Esophagus squamous epithelium (tissue), 5 donors: ENCODE data around the gene C1orf210. TPM values are rescaled to one million over a fixed set of nuclear protein-coding genes. Genes with fewer than 3 reads are reported as not detected.

ENCODE experiments used
- DNase-seq: peaks from one replicate; lab custom pipeline; 2025; lab: John Stamatoyannopoulos, UW
- H3K27ac ChIP-seq, 4 donors: fragments of 200-600 bp; sonication (generic); one replicate each; pipeline ENCODE4 v1.5.1; 2016 to 2019; ENCODE audit warnings: mild to moderate bottlenecking in 1 of 4
- H3K27me3 ChIP-seq, 4 donors: fragments of 200-600 bp; sonication (generic); 1 replicate in 3 of 4; 2 replicates in 1 of 4; pipeline versions ENCODE4 v1.5.1 to v1.6.0; 2017 to 2021; ENCODE audit warnings: antibody characterized with exemption in 1 of 4
- H3K36me3 ChIP-seq, 3 donors: fragments of 200-600 bp; sonication (generic); one replicate each; pipeline ENCODE4 v1.5.1; 2016 to 2019
- H3K4me1 ChIP-seq, 3 donors: fragments of 200-600 bp; sonication (generic); one replicate each; pipeline ENCODE4 v1.5.1; 2017 to 2019
- H3K4me3 ChIP-seq, 4 donors: fragments of 200-600 bp; sonication (generic); 1 replicate in 3 of 4; 2 replicates in 1 of 4; pipeline ENCODE4 v1.5.1; 2016 to 2019; ENCODE audit warnings: mild to moderate bottlenecking in 2 of 4, moderate library complexity in 1 of 4
- H3K9me3 ChIP-seq, 3 donors: fragments of 200-600 bp; sonication (generic); one replicate each; pipeline ENCODE4 v1.5.1; 2016 to 2019
- CTCF ChIP-seq, 6 experiments: fragments of 450-650 bp in 4 of 6; fragments of 200-600 bp in 2 of 6; sonication (generic) in 2 of 6; IDR thresholded peaks; one replicate each; pipeline ENCODE4 v1.5.1; 2016 to 2019; ENCODE audit warnings: antibody characterized with exemption in 6 of 6, mild to moderate bottlenecking in 4 of 6, moderate library complexity in 4 of 6
- POLR2A ChIP-seq, 4 donors: fragments of 450-650 bp; IDR thresholded peaks; one replicate each; pipeline ENCODE4 v1.6.1; 2017; ENCODE audit warnings: antibody characterized with exemption in 4 of 4, mild to moderate bottlenecking in 4 of 4, moderate library complexity in 3 of 4
- WGBS, 2 donors: methylation state at CpG; one replicate each; pipeline ENCODE4 v1.1.5; 2018; 5-methylcytosine and 5-hydroxymethylcytosine counted together
- intact Hi-C: fragments of 100-400 bp; cut with DNase I; formaldehyde crosslinking; loops from one replicate; pipeline ENCODE4 v1.15.0; 2022
- total RNA-seq, 4 donors: library from RNA; depleted of rRNA; stranded (reverse); fragments of >200 nt; gene quantifications; one replicate each; pipeline ENCODE4 v1.1.0, GENCODE V29; 2016
- donor health status: DM: yes; HTN: yes; CAD: no.

Gene C1orf210
- total RNA-seq, 4 donors from 2014 or later, result 7.9 to 16.2 (median 11.4) TPM

GRCh38 chr1:43239484-43239883, 45.9 kb downstream of the C1orf210 start:
- no peak overlapping the region for H3K4me3 ChIP-seq
- H3K9me3 ChIP-seq, result no peaks in the 10 kb centered on the region
- H3K27me3 ChIP-seq, result no peaks in the 10 kb centered on the region
- TF ChIP-seq CTCF (IDR thresholded peaks at IDR 0.05), result no peak
- no peak for TF ChIP-seq POLR2A (IDR thresholded peaks at IDR 0.05)
- H3K4me1 ChIP-seq, result peaks cover 0 to 22% (median 3%) of the 10 kb centered on the region in 3 donors
- H3K36me3 ChIP-seq, result no peaks in the 10 kb centered on the region
- WGBS, 2 donors, result 58 to 67% methylated on average over 3 of the region's 3 CpGs
- no peak overlapping the region for H3K27ac ChIP-seq
- DNase-seq, result no peak
- intact Hi-C loops, result no loop called here

GRCh38 chr1:43238991-43239469, 46.4 kb downstream of the C1orf210 start:
- TF ChIP-seq POLR2A (IDR thresholded peaks at IDR 0.05) (no peak), CTCF (IDR thresholded peaks at IDR 0.05) (no peak)
- H3K36me3 ChIP-seq, result no peaks in the 10 kb centered on the region

GRCh38 chr1:43238085-43238484, 47.3 kb downstream of the C1orf210 start:
- Histone ChIP-seq H3K4me1 (peaks cover 0 to 22% (median 3%) of the 10 kb centered on the region in 3 donors), H3K9me3 (no peaks in the 10 kb centered on the region), H3K27ac (no peak overlapping the region), H3K4me3 (no peak overlapping the region), H3K27me3 (no peaks in the 10 kb centered on the region), H3K36me3 (no peaks in the 10 kb centered on the region)
- WGBS, 2 donors, result 19 to 20% methylated on average over 5 of the region's 5 CpGs
- intact Hi-C loops, result no loop called here
- TF ChIP-seq CTCF (IDR thresholded peaks at IDR 0.05) (peak; percentile 32 to 73 (median 61)), POLR2A (IDR thresholded peaks at IDR 0.05) (no peak)
- DNase-seq, result no peak

More at GRCh38 chr1:43238991-43239469, 46.4 kb downstream of the C1orf210 start:
- Histone ChIP-seq H3K27ac (no peak overlapping the region), H3K4me1 (peaks cover 0 to 22% (median 3%) of the 10 kb centered on the region in 3 donors), H3K27me3 (no peaks in the 10 kb centered on the region), H3K9me3 (no peaks in the 10 kb centered on the region), H3K4me3 (no peak overlapping the region)
- 74 to 84% methylated on average over 3 of the region's 3 CpGs for WGBS, 2 donors
- DNase-seq, result no peak
- intact Hi-C loops, result no loop called here

GRCh38 chr1:43237121-43237520, 48.3 kb downstream of the C1orf210 start:
- Histone ChIP-seq H3K4me1 (peaks cover 0 to 25% (median 3%) of the 10 kb centered on the region in 3 donors), H3K27me3 (no peaks in the 10 kb centered on the region), H3K36me3 (no peaks in the 10 kb centered on the region), H3K27ac (no peak overlapping the region), H3K9me3 (no peaks in the 10 kb centered on the region), H3K4me3 (no peak overlapping the region)
- 58 to 78% methylated on average over 1 of the region's 1 CpG for WGBS, 2 donors
- DNase-seq, result no peak
- no peak for TF ChIP-seq POLR2A (IDR thresholded peaks at IDR 0.05)
- no peak for TF ChIP-seq CTCF (IDR thresholded peaks at IDR 0.05)
- intact Hi-C loops, result no loop called here

- no peaks in the 10 kb centered on the region for H3K27me3 ChIP-seq
- H3K4me3 ChIP-seq, result no peak overlapping the region
- intact Hi-C loops, result no loop called here
- 56 to 78% methylated on average over 3 to 7 of the region's 9 CpGs for WGBS, 2 donors
- H3K36me3 ChIP-seq, result no peaks in the 10 kb centered on the region
- no peaks in the 10 kb centered on the region for H3K9me3 ChIP-seq
- DNase-seq, result no peak
- TF ChIP-seq POLR2A (IDR thresholded peaks at IDR 0.05), result no peak
- TF ChIP-seq CTCF (IDR thresholded peaks at IDR 0.05), result no peak
- H3K27ac ChIP-seq, result no peak overlapping the region
- H3K4me1 ChIP-seq, result peaks cover 0 to 29% (median 3%) of the 10 kb centered on the region in 3 donors
Observed at GRCh38 chr1:43235451-43236121, 49.8 kb downstream of the C1orf210 start.
